ENCODE data around the gene TRHDE. TPM values are rescaled to one million over a fixed set of nuclear protein-coding genes. Genes with fewer than 3 reads are reported as not detected.

The TRHDE gene
- total and polyA plus RNA-seq, 2 donors from 2014 or later, result 1.6 to 18.6 TPM

GRCh38 chr12:72676556-72676955 is 404.4 kb downstream of the TRHDE start:
- TF ChIP-seq, protein P1, sequence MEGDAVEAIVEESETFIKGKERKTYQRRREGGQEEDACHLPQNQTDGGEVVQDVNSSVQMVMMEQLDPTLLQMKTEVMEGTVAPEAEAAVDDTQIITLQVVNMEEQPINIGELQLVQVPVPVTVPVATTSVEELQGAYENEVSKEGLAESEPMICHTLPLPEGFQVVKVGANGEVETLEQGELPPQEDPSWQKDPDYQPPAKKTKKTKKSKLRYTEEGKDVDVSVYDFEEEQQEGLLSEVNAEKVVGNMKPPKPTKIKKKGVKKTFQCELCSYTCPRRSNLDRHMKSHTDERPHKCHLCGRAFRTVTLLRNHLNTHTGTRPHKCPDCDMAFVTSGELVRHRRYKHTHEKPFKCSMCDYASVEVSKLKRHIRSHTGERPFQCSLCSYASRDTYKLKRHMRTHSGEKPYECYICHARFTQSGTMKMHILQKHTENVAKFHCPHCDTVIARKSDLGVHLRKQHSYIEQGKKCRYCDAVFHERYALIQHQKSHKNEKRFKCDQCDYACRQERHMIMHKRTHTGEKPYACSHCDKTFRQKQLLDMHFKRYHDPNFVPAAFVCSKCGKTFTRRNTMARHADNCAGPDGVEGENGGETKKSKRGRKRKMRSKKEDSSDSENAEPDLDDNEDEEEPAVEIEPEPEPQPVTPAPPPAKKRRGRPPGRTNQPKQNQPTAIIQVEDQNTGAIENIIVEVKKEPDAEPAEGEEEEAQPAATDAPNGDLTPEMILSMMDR (IDR thresholded peaks at IDR 0.05; ENCODE audit: borderline replicate concordance, extremely low read depth, insufficient read depth), result no peak
- H3K9ac ChIP-seq (ENCODE audit: low read length in 3 of 3), result no peak overlapping the region
- H3K9me3 ChIP-seq (ENCODE audit: control insufficient read depth in 2 of 3, insufficient read depth in 1 of 3, low read length in 3 of 3), result no peaks in the 10 kb centered on the region
- H3K36me3 ChIP-seq (ENCODE audit: control insufficient read depth in 2 of 3, insufficient read depth in 3 of 3, low read length in 3 of 3), result no peaks in the 10 kb centered on the region
- no peaks in the 10 kb centered on the region for H3K27me3 ChIP-seq (ENCODE audit: control insufficient read depth, insufficient read depth, low read length)
- no peak for FAIRE-seq
- intact Hi-C loops (cut with DNase I), result no loop called here
- H3K4me3 ChIP-seq (ENCODE audit: low read length in 3 of 3), result no peak overlapping the region
- H3K27ac ChIP-seq (ENCODE audit: low read depth in 2 of 2, low read length in 2 of 2), result no peak overlapping the region
- no peak for DNase-seq
- peaks cover 0 to 13% (median 0%) of the 10 kb centered on the region in 3 donors for H3K4me1 ChIP-seq (ENCODE audit: control insufficient read depth in 2 of 3, insufficient read depth in 2 of 3, low read depth in 1 of 3, low read length in 3 of 3)

GRCh38 chr12:72677139-72677538 is 405.0 kb downstream of the TRHDE start:
- TF ChIP-seq, protein P1 (IDR thresholded peaks at IDR 0.05; ENCODE audit: borderline replicate concordance, extremely low read depth, insufficient read depth), result no peak
- Histone ChIP-seq H3K9ac (ENCODE audit: low read length in 3 of 3) (no peak overlapping the region), H3K27me3 (ENCODE audit: control insufficient read depth, insufficient read depth, low read length) (no peaks in the 10 kb centered on the region), H3K36me3 (ENCODE audit: control insufficient read depth in 2 of 3, insufficient read depth in 3 of 3, low read length in 3 of 3) (no peaks in the 10 kb centered on the region), H3K27ac (ENCODE audit: low read depth in 2 of 2, low read length in 2 of 2) (no peak overlapping the region), H3K4me1 (ENCODE audit: control insufficient read depth in 2 of 3, insufficient read depth in 2 of 3, low read depth in 1 of 3, low read length in 3 of 3) (peaks cover 0 to 13% (median 0%) of the 10 kb centered on the region in 3 donors), H3K9me3 (ENCODE audit: control insufficient read depth in 2 of 3, insufficient read depth in 1 of 3, low read length in 3 of 3) (no peaks in the 10 kb centered on the region), H3K4me3 (ENCODE audit: low read length in 3 of 3) (no peak overlapping the region)
- DNase-seq (peak in 1 of 5 donors; percentile 8), FAIRE-seq (no peak)
- intact Hi-C loops (cut with DNase I), result no loop called here

DNA sequence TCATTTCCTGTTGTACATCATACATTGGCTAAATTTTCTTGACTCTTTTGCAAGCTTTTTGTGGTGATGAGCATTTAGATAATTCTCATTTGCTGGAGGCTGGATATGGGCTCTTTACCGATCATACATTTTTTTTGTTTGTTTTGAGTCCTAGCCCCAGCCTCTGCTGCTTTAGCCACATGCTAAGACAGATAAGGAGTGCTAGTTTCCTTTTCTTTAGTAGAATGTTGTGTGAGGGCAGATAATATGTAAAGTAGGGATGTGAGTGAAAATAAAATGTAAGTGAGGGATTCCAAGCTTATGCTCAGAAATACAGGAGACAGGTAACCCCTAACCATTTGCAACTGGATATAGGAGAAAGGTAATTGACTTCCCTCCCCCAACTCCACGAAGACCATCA is 405.7 kb downstream of the TRHDE start:
- intact Hi-C loops (cut with DNase I), result no loop called here
- Histone ChIP-seq H3K9me3 (ENCODE audit: control insufficient read depth in 2 of 3, insufficient read depth in 1 of 3, low read length in 3 of 3) (no peaks in the 10 kb centered on the region), H3K27me3 (ENCODE audit: control insufficient read depth, insufficient read depth, low read length) (no peaks in the 10 kb centered on the region), H3K4me3 (ENCODE audit: low read length in 3 of 3) (no peak overlapping the region), H3K4me1 (ENCODE audit: control insufficient read depth in 2 of 3, insufficient read depth in 2 of 3, low read depth in 1 of 3, low read length in 3 of 3) (peaks cover 0 to 13% (median 0%) of the 10 kb centered on the region in 3 donors), H3K27ac (ENCODE audit: low read depth in 2 of 2, low read length in 2 of 2) (no peak overlapping the region), H3K36me3 (ENCODE audit: control insufficient read depth in 2 of 3, insufficient read depth in 3 of 3, low read length in 3 of 3) (no peaks in the 10 kb centered on the region), H3K9ac (ENCODE audit: low read length in 3 of 3) (no peak overlapping the region)
- DNase-seq, result no peak
- no peak for FAIRE-seq
- TF ChIP-seq, protein P1 (IDR thresholded peaks at IDR 0.05; ENCODE audit: borderline replicate concordance, extremely low read depth, insufficient read depth), result no peak

DNA sequence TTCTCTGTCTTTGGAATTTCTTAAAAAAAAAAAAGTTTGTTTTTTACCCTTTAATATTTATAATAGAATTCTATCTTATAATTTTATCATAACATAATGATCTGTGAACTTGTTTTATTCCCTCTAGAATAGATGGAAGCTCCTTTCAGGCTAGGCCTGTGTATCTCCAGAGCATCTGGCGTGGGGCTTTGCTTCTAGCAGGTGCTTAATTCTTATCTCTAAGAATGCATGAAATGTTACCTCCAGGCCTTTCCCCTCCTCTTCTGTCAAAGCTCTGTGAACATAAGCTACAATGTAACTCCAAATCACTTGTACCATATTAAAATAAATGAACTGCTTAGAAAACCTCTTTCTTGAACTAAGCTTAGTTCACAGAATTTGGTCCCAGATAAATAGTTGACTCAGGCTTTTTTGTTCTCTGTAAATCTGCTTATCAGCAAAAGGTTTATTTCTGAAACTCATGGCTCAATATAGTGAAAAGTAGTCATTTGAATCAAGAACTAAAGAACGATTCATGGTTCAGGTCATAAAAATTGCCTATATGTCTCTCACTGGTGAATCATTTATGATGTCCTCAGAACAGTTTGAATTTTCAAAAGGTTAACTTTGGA is 407.1 kb downstream of the TRHDE start:
- no peaks in the 10 kb centered on the region for H3K36me3 ChIP-seq (ENCODE audit: control insufficient read depth in 2 of 3, insufficient read depth in 3 of 3, low read length in 3 of 3)
- no peaks in the 10 kb centered on the region for H3K9me3 ChIP-seq (ENCODE audit: control insufficient read depth in 2 of 3, insufficient read depth in 1 of 3, low read length in 3 of 3)
- no peak overlapping the region for H3K9ac ChIP-seq (ENCODE audit: low read length in 3 of 3)
- intact Hi-C loops (cut with DNase I), result no loop called here
- H3K27me3 ChIP-seq (ENCODE audit: control insufficient read depth, insufficient read depth, low read length), result no peaks in the 10 kb centered on the region
- FAIRE-seq (no peak), DNase-seq (no peak)
- no peak overlapping the region for H3K4me3 ChIP-seq (ENCODE audit: low read length in 3 of 3)
- H3K27ac ChIP-seq (ENCODE audit: low read depth in 2 of 2, low read length in 2 of 2), result no peak overlapping the region
- TF ChIP-seq, protein P1 (IDR thresholded peaks at IDR 0.05; ENCODE audit: borderline replicate concordance, extremely low read depth, insufficient read depth), result no peak
- peaks cover 0 to 13% (median 0%) of the 10 kb centered on the region in 3 donors for H3K4me1 ChIP-seq (ENCODE audit: control insufficient read depth in 2 of 3, insufficient read depth in 2 of 3, low read depth in 1 of 3, low read length in 3 of 3)
